HCT116 (cell line): ENCODE results near the gene CFAP74.

Experiments
- ATF3 ChIP-seq: IDR thresholded peaks from 2 replicates; pipeline ENCODE4 v1.6.1; 2012
- CTCF ChIP-seq, 3 experiments: fragments of 200-600 bp in 1 of 3; sonication (generic) in 1 of 3; IDR thresholded peaks in 2 of 3; conservative IDR thresholded peaks in 1 of 3; 2 replicates each; pipeline ENCODE4 v1.5.1; 2012 to 2017; ENCODE audit warnings: low read depth in 2 of 3, low read length in 2 of 3, antibody characterized with exemption in 1 of 3, borderline replicate concordance in 1 of 3, control low read depth in 1 of 3, mild to moderate bottlenecking in 1 of 3, mixed read lengths in 1 of 3, mixed run types in 1 of 3, moderate library complexity in 1 of 3; ENCODE audit not compliant: insufficient read depth in 1 of 3
- EGR1 ChIP-seq: IDR thresholded peaks from 2 replicates; pipeline ENCODE4 v1.6.1; 2012; ENCODE audit warnings: low read depth
- MAX ChIP-seq: IDR thresholded peaks from 2 replicates; pipeline ENCODE4 v1.6.1; 2012
- POLR2AphosphoS5 ChIP-seq: IDR thresholded peaks from 2 replicates; pipeline ENCODE4 v1.6.1; 2011; ENCODE audit warnings: mild to moderate bottlenecking, low read depth, low read length, moderate library complexity

- TF ChIP-seq CTCF (IDR thresholded peaks at IDR 0.05 in 2 of 3, conservative IDR thresholded peaks at IDR 0.05 in 1 of 3; ENCODE audit: borderline replicate concordance in 1 of 3, insufficient read depth in 1 of 3, low read depth in 2 of 3, low read length in 2 of 3) = no peak
- no peak for TF ChIP-seq EGR1
- no peak for TF ChIP-seq POLR2AphosphoS5
- TF ChIP-seq ATF3 = no peak
- TF ChIP-seq MAX = no peak
Measured at GRCh38 chr1:1910033-1910465, 93.5 kb downstream of the CFAP74 start.
